GM18499 (cell line): ENCODE results near the gene SFXN3.

Source experiments
- ATAC-seq: cut with Tn5 transposase; IDR thresholded peaks from one replicate; pipeline ENCODE4 v1.9.1; 2021; ENCODE audit warnings: moderate number of reproducible peaks; ENCODE audit not compliant: insufficient read depth, unreplicated experiment

Gene SFXN3, protein sequence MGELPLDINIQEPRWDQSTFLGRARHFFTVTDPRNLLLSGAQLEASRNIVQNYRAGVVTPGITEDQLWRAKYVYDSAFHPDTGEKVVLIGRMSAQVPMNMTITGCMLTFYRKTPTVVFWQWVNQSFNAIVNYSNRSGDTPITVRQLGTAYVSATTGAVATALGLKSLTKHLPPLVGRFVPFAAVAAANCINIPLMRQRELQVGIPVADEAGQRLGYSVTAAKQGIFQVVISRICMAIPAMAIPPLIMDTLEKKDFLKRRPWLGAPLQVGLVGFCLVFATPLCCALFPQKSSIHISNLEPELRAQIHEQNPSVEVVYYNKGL

DNA sequence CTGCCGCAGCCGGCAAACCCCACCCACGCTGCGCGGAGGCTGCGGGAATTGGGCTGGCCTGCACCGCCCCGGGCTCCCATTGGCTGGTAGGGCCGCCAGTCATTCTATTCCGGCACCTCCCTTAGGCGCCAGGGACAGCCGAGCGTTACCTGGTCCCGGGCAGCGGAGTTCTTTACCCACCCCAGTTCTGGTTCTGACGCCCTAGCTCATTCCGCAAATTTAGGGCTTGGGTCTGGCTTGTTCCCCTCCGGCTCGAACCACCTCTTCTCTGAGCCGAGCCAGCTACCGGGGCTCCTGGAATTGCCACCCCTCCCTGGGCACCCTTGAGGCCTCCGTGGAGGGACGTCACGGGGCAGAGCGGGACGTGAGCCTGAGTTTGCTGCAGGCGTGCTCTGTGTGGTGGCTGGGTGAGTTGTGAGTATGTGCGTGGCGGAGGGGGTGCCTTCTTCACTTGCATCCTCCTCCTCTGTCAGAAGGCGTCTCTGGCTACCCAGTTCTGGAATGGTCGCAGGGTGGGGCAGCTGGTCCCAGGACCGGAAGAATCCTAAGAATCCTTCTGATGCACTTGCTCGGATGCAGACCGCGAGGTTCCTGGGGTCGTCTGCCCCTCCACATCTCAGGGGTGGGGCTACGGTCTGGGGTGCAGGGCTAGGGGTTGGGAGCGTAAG lies at the start of gene SFXN3, which contains the start of gene PDZD7:
Gene SFXN3 (plus strand): TSS at position 107 of the 668 bp plus-strand sequence. CDS start 3,461 bp downstream, outside the sequence.
Gene PDZD7 (minus strand): TSS at position 2 of the 668 bp plus-strand sequence. CDS start 910 bp downstream, outside the sequence.
- ATAC-seq, result no peak

DNA sequence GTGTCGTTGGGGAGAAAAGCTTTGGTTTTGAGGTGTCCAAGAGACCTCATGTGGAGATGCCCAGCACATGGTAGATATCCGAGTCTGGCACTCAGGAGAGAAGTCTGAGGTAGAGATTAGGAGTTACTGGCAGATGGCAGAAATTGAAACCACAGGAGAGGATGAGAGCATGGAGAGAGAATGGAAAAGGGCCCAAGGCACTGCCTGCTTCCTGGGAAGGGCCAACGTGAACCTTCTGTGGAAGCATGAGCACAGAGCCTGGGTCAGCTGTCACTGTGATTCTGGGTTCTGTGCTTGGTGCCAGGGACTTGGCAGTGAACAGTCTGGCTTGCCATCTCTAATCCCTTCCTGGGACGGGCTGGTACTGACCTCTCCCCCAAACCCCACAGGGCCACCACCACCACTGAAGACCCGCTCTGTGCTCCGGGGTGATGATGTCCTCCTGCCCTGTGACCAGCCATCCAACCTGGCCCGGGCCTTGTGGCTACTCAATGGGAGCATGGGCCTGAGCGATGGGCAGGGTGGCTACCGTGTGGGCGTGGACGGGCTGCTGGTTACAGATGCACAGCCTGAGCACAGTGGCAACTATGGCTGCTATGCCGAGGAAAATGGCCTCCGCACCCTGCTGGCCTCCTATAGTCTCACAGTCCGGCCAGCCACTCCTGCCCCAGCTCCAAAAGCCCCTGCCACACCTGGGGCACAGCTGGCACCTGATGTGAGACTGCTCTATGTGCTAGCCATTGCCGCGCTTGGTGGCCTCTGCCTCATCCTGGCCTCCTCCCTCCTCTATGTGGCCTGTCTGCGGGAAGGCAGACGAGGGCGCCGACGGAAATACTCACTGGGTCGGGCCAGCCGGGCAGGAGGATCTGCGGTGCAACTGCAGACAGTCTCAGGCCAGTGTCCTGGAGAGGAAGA lies 47.9 kb upstream of the SFXN3 start:
- ATAC-seq, result no peak

DNA sequence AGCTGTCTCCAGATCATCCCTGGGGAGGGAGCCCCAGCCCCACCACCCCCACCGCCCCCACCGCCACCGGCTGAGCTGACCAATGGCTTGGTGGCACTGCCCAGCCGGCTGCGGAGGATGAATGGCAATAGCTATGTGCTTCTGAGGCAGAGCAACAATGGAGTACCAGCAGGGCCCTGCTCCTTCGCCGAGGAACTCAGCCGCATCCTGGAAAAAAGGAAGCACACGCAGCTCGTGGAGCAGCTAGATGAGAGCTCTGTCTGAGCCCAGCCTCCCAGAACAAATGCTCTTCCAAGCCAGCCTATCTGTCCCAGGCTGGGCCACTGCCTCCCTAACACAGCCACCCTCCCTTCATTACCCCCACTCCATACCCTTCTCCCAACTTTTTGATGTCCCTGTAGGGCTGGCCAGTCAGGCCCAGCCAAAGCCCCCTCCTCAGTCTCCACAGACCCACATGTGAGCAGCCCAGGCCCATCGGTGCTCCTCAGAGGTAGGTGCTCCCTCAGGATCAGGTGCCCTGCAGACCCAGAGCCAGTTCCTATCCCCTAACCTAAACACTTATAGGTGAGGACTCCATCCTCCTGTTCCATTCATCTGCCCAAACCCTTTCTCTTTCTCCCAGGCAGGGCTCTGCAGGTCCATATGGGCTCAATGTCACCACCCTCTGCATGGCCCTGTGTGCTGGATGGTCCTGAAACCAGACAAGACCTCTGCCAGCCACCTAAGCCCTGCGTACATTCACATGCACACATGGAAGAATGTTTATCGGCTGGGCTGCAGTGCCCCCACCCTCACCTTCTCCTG lies 47.0 kb upstream of the SFXN3 start:
- no peak for ATAC-seq

DNA sequence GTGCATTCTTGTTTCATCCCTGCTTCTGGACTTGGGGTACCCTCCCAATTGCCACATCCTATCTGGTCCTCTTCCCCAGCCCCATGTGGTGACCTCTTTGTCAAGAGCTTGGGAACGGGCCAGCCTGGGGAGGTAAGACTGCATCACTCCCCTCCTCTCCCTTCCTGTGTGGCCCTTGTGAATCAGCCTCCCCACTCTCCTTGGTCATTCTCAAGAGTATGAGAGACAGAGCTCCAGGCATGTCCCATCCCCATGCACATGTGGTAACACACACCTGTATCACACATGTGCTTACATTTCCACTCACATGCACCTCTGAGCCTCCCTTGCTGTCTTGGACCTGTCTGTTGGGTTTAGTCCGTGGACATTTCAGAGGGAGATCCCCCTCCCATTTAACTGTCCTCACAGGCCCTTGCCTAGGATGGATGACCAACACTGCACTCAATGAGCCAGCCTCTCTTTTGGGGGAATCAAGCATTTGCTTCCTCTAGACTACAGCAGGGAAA lies 46.3 kb upstream of the SFXN3 start:
- no peak for ATAC-seq

DNA sequence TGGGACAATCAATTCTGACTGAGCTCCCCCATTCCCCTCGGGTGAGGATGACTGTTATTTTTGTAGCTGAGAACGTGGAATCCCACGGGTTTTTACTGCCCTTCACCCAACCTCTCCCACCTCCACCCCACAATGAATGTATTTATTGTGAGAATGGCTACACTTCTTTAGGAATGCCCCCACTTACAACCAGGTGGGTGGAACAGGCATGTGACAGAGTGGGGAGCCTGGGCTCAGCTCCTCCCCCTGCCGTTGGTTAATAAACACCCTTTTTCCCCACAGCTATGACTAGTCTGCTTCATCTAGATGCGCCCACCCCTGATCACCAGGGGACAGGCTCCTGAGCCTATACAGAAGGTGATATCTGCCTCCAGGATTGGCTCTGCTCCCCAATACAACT lies 45.7 kb upstream of the SFXN3 start:
- ATAC-seq, result no peak

DNA sequence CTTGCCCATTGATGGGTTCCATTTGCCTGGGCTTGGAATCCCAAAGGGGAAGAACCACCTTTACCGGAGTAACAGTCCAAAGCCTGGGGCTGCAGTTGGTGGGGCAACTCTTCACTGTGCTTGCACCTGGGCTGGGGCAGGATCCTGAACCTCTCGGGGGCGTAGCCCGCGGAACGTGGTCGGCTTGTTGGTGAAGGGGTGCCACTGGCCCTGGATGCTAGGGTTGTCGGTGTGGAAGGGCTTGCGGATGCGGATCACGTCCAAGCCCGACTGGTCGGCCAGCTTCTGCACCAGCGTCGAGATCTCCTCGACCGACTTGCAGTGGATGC lies 44.4 kb upstream of the SFXN3 start:
- ATAC-seq, result no peak

DNA sequence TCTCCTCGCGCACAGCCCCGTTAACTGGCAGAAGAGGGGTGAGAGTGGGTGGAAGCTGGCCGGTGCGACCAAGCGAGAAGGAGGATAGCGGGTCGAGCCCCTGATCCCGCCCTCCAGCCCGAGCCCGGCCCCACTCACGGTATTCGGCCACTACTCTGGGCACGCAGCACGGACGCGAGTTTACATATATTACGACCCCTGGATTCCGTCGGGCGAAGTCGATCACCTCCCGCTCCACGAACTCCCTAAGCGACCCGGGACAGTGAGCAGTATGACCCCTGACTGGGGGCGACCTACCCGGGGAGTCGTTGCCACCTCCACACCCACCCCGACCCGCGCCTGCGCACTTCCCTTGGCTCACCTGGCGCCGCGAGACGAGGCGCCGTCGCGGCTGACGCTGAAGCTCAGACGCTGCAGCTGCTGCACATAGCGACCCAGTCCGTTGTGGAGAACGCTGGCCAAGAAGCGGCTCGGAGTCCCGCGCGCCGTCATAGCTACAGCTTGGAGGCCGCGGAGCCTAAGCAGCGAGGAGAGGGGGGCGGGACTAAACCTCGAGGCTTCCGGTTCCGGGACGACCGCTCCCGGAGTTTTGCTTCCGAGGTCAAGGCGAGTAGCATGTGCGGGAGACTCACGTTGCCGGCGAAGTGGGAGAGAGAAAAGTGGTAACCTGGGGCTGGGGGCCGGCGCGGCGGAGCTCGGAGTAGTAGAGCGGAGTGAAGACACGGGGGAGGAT lies 43.9 kb upstream of the SFXN3 start, which contains the start of the genes MRPL43 and TWNK:
Gene MRPL43 (minus strand): TSS at position 546 of the 733 bp plus-strand sequence. CDS start 54 bp downstream, at position 492.
Gene TWNK (plus strand): TSS at position 592 of the 733 bp plus-strand sequence. CDS start 668 bp downstream, outside the sequence.
- ATAC-seq, result no peak

DNA sequence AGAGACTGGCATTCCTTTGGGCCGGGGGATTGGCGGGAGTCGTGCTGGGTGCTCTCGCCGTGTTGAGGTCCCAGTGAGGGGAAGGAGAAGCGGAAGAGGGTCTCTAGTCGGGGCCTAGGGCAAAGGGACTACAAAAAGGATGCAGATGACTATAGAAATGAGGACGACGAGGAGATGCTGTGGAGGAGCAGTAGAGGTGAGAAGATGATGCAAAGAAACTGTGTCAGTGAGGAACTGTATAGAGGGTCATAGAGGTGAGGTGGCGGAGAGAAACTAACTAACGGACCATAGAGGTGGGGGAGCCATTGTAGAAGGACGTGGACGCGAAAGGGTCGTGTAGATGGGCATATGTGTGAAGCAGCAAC lies 43.4 kb upstream of the SFXN3 start:
- ATAC-seq, result no peak

DNA sequence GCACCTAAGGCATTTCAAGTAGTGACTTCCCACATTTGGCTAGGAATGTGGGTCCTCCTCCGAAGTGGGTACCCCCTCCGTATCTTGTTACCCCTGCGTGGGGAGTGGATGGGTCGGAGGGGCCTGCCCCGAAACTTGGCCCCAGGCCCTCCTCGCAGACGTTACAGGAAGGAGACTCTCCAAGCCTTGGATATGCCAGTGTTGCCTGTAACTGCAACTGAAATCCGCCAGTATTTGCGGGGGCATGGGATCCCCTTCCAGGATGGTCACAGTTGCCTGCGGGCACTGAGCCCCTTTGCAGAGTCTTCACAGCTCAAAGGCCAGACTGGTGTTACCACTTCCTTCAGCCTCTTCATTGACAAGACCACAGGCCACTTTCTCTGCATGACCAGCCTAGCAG lies 42.9 kb upstream of the SFXN3 start:
- ATAC-seq, result no peak

DNA sequence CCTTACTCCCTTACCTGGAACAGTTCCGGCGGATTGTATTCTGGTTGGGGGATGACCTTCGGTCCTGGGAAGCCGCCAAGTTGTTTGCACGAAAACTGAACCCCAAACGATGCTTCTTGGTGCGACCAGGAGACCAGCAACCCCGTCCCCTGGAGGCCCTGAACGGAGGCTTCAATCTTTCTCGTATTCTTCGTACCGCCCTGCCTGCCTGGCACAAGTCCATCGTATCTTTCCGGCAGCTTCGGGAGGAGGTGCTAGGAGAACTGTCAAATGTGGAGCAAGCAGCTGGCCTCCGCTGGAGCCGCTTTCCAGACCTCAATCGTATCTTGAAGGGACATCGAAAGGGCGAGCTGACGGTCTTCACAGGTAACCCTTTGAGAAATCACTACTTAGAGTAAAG lies 41.9 kb upstream of the SFXN3 start:
- ATAC-seq, result no peak

DNA sequence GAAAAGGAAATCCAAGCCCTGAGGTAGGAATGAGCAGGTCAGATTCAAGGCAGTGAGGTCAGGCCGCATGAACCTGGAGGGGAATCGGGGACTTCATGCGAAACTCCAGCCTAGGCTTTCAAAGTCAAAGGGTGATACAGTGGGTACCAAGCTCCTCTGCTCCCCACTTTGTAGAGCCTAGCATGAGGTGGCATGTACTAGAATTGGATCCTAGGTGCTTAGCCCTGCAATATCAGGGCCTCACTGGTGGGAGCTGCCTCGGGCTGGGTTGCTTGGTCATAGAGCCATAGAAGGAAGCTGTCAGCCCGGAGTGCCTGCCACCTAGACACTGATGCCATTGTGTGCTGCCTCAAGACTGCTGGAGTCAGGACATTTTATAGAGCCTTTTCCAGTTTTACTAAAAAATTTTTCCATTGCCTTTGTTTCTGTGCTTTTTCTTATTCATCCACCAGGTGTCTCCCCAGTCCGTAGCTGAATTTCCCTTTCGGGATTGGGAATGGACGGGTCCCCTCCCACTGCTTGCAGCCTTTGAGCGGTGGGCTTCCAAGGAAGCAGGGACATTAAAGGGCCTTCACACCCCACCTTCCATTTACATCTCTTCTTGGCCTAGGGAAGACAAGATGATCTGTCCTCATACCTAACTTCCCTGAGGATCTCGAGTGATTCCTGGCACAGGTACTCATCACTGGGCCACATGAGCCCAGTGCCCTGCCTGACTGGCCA lies 36.9 kb upstream of the SFXN3 start:
- no peak for ATAC-seq

DNA sequence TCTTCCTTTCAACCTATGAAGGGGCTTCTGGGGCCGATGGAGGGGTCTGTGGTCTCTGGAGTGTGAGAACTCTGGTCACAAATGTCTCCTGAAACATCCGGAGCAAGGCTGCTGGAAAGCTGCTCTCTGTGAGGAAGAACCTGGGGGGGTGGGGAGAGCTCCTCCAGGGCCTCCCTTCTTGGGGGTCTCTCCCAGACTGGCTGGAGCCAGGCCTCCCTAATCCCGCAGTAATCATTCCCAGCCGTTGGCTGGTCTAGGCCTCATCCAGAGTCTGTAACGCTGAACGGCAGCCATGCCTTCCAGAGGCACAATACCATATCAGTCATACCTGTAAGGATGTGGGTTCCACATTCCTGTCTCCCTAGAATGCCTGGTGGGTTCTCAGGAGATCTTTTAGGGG lies 35.9 kb upstream of the SFXN3 start:
- ATAC-seq, result no peak

DNA sequence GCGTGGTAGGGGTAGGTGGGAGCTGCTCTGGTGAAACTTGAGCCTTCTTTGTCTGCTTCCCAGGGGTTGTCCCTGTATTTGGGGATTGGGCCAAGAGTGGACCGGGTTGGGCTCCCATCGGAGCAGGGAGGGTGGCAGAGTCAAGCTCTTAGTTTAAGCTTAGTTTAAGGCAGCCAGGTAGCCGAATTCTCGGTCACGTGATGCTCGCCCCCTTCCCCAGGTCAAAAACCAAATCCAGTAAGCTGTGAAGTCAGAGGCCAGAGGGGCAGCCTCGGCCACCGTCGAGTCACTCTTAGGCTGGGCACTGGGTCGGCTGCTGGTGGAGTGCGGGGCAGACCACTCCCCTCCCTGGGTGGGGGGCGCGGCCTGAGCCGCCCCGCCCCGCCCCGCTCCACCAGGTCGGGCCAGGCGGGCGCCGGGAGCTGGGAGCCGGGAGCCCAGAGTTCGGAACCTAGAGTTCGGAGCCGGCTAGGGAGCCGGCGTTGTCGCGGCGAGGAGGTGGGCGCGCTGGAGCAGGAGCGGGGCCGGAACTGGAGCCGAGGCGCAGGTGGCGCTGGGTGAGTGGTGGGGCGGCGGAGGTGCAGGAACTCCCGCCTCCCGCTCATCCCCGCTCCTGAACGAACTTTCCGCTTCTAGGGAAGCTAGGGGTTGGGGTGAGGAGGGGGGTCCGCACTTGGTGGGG lies 34.2 kb upstream of the SFXN3 start:
- no peak for ATAC-seq

DNA sequence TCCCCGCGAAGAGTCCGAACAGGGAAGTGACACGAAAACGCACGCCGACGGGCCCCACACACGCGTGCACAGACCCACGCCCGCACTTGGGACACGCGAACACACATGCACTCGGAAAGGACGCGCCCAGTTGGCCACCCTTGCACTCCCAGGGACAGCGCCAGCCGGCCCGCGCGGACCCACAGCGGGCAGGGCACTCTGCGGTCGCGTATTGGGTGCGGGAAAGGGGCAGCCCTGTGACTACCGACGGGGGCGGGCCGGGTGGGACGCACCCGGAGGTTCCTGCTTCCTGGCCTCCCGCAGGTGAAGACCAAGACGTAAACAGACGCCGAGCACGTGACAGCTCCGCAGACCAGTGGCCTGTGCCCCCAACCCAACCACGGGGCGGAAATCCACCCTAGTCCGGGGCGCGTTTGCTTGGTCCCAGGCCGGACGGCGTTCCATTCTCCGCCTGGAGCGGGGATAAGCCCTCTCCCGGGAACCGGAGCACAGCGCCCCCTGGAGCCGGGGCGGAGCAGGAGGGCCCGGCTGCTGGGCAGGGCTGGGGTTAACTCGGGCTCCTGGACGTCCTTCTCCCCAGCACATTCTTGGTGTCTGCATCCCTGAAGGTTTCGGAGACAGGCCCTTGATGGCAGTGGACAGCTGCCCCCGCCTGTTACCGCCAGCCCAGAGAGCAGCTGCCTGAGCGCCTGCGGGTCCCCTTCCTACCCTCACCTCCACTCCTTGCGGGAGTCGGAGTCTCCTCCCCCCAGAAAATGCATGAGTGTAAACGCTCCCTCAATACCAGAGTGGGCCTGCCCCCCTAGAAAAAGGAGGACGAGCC lies 33.5 kb upstream of the SFXN3 start:
- no peak for ATAC-seq

DNA sequence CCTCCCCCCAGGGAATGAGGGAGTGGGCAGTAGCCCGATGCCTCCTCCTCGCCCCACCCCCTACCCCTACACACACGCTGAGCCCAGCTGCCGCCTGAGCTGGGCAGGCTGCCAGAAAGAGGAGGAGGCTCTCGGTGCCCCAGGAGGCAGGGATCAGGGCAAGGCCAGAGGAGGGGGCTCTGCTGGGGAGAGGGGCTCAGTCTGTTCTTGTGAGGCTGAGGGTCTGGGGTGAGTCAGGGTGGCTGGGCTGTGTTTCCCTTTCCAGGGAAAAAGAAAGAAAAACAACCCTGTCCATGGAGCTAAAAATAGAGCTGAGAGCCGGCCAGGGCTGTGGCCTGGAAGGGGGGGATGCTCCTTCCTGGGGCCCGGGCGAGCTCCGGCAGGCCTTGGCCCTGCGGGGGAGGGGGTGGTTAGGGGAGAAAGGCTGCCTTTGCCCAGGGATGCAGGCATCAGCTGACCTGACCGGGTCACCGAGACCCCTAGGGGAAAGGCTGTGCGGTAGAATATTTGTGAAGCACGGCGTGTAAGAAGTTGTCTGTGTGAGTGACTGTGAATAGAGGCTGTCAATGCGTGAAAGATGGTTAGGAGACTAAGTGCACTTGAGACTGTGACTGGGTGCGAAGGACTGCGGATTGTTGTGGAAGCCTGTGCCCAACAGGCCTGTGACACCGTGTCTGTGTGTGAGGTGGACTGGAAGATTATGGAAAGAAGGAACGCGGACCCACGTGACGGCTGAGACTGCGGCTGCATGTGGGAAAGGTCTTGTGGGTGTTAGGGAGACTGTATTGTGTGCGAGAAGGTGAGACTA lies 32.6 kb upstream of the SFXN3 start:
- ATAC-seq, result no peak

DNA sequence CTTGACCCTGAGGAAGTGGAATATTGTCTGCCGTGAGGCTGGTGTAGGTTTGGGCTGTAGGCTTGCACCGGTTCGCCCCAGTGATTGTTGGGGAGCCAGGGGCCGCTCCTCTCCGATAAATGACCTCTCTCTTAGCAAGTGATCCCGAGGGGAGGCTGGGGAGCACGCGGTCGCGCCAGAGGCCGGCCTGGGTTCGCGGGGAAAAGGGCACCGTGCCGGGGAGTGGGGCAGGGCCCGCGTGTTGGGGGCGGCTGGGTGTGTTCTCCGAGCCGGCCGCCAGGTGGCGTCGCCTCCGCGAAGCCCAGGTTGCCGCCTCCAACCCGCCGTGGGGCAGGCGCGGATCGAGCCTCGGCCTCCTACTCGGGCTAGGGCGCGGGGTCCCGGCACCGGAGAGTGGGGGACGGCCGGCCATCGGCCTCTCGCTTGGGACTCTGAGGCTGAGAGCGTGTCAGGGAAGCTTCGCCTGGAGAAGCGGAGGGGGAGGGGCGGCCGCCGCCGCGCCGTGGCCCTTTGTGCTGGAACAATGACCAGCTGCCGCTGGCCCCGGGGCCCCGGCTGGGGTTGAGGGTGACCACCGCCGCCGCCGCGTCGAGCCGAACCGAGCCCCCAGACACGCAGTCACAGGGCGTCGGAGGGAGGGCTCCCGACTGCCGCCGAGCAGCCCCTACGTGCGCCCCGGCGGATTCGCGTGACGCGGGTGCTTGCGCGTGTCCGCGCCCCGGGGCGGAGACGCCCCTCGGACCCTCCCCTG lies 31.9 kb upstream of the SFXN3 start:
- no peak for ATAC-seq
